ENCODE measurements around the gene ZNF334.
A peak's percentile ranks its signal among the peaks of the same experiment; 100 is the strongest.

The ZNF334 gene

GRCh38 chr20:46512943-46513844, at the start of gene ZNF334:
Gene ZNF334 (minus strand): TSS chr20:46513559. CDS start chr20:46512102, 1,457 bp downstream.
- no peak for DNase-seq

DNA sequence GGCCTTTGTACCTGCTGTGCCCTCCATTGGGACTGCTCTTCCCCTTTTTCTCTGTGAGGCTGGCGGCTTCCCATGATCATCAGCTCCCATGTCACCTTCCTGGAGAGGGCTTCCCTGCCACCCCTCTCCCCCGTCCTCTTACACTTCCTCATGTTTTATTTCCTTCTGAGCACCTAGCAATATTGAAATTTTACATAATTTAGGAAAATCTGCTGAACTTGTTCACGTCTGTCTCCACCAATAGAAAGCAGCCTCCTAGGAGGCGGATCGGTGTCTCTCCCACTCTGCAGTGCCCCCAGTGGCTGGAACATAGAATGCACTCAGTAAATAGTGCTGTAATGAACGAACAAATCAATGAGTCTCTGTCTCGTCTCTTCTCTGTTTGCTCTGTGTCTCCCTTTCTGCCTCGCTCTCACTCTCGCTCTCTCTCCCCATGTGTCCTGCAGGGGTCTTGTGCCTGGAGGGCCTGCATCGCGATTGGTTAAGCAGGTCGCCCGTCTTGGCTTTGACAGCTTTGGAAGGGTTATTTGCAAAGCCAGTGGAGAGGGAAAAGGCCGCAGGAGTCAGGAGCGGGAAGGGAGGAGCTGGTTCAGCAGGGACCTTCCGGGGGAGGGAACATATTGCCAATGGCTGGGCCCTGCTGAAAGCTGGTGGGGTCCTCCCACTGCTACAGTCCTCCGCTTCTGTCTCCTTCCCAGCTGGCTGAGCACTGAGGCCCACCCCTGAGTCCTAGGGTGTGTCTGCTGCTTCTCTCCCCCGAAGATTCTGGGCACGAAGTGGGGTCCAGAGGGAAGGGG, 49.2 kb upstream of the ZNF334 start:
- peak; percentile 30 for DNase-seq

- no peak for DNase-seq
Observed at GRCh38 chr20:46562009-46562372, 48.6 kb upstream of the ZNF334 start.

GRCh38 chr20:46559685-46560440, 46.5 kb upstream of the ZNF334 start:
- no peak for DNase-seq

DNA sequence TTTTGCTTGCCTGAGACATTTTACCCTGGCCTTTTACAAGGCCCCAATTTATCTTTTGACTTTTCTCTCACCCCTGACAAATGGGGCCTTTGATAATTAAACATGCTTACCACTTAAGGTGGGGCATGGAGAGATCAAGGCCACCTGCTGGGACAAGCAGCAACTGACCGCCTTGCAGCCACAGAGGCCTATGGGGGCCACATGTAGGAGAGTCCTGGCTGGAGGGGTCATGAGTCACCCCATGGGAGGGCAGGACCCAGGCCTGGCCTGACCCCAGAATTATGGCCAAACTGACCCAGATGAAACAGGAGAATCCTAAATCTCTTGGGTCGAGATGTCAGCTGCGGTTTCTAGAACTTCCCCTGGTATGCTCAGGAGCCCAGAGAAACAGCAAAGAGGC, 45.6 kb upstream of the ZNF334 start:
- DNase-seq, result no peak

- DNase-seq, result peak; percentile 78
Observed at GRCh38 chr20:46558511-46558959, 45.2 kb upstream of the ZNF334 start.

DNA sequence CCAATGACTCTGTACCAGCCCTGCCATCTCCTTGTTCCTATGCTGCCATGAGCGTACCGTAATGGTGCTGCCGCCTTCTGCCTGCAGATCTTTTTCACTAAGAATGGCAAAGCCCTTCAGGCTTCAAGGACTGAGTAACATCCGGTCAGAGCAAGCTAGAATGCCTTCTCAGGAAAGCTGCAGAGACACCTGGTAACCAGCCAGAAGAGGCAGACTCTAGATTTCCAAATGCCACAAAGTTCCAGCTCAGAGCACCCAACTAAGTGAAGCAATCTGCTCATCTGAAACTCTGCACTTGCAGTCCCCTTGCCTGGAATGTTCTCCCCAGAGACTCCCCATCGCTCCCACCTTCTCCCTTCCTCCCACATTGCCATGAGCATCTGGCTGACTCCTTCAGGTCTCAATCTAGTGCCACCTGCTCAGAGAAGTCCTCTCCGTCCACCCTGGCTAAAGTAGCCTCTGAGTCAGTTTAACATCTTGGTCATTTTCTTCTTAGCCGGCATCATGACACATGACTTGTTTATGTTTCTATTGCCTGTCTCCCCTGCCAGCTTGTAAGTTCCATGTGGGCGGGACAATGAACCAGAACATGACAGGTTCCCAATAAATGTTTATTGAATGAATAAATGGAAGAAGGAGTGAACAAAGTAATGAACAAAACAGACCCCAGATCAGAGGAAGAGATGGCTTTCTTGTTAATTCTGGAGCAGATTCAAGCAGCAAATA, 44.0 kb upstream of the ZNF334 start:
- peak; percentile 10 for DNase-seq

DNA sequence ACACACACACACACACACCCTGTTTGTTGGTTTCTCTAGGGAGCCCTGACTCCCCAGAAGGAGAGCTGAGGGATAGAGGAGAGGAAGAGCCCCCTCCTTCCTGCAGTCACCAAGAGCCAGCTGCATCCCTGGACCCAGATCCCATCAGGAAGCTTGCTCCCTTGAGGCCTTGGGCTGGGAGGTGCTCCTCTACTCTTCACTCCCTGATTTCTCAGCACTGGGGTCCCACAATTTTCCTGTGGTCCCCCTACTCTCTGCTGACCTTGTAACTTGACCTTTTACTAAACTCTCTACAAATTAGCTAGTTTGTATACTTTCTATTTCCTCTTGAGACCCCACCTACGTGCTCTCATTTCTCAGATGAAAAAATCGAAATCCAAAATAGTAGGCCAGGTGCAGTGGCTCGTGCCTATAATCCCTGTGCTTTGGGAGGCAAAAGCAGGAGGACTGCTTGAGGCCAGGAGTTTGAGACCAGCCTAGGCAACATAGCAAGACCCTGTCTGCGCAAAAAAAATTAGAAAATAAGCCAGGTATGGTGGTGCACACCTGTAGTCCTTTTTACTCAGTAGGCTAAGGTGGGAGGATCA, 42.1 kb upstream of the ZNF334 start:
- no peak for DNase-seq

GRCh38 chr20:46554828-46555227, 41.5 kb upstream of the ZNF334 start:
- no peak for DNase-seq

DNA sequence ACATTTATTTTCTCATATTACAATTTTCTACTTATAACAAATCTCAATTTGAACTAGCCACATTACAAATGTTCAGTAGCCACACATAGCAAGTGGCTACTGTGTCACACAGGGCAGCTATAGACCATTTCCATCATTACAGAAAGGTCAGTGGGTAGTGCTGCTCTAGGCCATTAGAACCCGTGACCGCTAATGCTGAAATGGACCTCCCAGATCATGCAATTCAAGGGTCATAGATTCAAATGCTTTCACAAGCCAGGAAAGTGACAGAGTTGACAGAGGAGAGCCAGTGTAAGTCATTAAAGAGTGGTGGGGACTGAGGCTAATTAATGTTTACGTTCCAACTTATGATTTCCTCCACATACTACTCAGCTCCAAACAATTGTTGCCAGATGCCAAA, 40.6 kb upstream of the ZNF334 start:
- DNase-seq, result no peak

DNA sequence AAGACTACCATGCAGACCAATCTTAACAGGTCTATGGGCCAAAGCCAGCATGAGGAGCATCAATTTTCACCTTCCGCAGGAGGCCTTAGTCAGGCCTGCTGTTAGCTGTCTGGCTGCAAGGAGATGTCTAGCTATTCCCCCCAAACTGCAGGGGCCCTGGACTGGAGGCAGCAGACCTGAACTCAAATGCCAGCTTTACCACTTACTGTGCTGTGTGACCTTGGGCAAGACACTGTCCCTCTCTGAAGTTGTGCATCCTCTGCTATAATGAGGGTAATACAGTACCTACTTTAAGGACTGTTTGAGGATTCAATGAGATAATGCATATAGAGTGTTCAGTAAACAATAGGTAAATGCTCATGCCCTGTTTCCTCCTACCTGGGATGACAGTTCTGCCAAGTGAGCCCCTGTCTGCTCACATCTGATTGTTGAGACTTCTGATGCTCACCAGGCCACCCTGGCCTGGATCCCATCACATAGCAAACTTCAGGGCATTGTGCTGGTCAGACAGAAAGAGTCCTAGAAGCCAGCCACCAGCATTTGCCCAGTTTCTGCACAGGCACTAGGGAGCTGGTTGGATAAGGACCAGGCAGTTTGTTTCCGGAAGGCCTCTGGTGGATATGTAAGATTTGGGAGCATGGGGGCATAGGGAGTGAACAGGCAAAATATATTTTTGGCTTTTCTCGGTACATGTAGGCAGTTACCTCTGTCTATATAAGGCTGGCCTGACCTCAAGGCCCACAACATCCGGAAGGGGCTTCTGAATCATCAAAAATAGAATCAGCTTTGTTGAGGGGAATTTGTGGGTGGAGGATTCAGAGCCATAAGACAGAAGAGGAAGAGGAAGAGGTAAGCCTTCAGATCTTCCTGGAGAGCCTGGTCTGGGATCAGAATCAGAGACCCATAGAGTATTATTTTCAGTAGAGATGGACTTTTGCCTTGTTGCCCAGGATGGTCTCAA, 39.4 kb upstream of the ZNF334 start:
- DNase-seq, result no peak

GRCh38 chr20:46551522-46552381, 38.4 kb upstream of the ZNF334 start:
- DNase-seq, result no peak

GRCh38 chr20:46550461-46550860, 37.1 kb upstream of the ZNF334 start, which contains the start of gene OCSTAMP:
Gene OCSTAMP (minus strand): TSS chr20:46550654. CDS start chr20:46550560, 94 bp downstream.
- DNase-seq, result no peak

DNA sequence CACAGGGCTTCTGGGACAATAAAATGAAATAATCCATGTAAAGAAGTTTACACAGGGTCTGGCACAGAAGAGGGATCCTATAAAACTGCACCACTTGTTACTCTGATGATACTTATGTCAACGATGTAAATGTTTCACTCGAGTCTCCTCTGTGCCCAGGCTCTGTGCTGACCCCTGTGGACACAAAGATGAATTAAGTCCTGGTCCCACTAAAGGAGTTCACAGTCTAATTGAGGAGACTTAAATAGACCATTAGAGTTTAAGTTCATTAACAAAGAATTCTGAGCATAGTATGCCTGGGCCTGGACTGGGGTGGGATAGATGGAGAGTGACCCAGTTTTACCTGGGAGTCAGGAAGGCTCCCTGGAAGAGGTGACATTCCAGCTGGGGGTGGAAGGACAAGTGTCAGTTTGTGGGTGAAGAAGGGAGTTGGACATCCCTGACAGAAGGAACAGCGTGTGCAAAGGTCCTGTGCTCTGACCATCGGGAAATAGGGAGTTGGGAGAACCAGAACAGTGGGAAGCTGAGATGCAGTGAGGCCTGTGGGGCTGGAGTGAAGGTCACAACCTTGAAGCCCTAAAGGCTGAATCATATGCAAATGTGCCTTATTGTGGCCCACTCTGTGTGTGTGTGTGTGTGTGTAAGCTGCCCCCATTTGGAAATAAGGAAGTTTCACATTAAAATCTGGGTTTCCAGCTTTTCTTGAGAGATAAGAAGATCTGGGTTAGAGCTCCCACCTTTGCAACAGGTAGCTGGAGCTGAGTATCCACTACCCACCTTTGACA, 36.0 kb upstream of the ZNF334 start:
- DNase-seq, result no peak

DNA sequence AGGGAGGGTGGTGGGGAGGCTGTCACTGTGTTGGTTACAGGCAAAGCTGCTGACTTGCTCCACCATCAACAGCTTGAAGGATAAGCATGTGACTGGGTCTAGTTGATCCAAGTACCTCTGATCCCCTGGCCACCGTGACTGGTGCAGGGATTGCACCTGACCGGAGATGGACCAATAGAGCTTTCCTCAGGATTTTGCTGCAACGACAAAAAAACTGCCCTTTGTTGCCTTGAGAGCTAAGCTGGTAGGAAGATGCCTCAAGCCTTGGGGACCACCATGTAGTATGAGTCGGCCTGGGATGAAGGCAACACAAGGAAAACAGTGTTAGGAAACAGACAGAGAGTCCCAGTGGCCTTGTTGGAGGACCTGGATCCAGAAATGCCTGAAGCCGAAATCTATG, 35.3 kb upstream of the ZNF334 start:
- no peak for DNase-seq

- DNase-seq, result no peak
Observed at GRCh38 chr20:46547995-46548394, 34.6 kb upstream of the ZNF334 start.

DNA sequence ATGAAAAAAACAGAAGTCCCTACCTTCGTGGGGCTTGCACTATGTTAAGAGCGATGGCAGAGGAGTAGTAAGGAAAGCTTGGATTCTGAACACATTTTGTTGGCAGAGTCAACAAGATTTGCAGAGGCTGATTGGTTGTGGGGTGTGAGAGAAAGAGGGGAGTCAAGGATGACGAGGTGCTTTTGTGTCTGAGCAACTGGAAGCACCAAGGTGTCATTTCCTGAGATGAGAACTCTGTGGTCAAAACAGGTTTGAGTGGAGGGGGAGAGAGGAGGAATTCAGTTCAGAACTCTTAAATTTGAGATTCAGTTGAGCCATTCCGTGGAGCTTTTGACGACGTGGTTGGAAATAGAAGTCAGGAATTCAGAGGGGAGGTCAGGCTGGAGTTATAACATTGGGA, 33.6 kb upstream of the ZNF334 start:
- DNase-seq, result no peak

GRCh38 chr20:46546298-46546697, 32.9 kb upstream of the ZNF334 start:
- no peak for DNase-seq

- DNase-seq, result no peak
Observed at GRCh38 chr20:46545827-46546138, 32.4 kb upstream of the ZNF334 start.
